Measurements from ENCODE around the gene RGS14.

- no peak for TF ChIP-seq CTCF (IDR thresholded peaks at IDR 0.05)
- TF ChIP-seq POLR2AphosphoS5 (IDR thresholded peaks at IDR 0.05) = no peak
Measured at GRCh38 chr5:177333420-177334154, 24.1 kb upstream of the RGS14 start.
